ENCODE data around the gene TRPV2.

DNA sequence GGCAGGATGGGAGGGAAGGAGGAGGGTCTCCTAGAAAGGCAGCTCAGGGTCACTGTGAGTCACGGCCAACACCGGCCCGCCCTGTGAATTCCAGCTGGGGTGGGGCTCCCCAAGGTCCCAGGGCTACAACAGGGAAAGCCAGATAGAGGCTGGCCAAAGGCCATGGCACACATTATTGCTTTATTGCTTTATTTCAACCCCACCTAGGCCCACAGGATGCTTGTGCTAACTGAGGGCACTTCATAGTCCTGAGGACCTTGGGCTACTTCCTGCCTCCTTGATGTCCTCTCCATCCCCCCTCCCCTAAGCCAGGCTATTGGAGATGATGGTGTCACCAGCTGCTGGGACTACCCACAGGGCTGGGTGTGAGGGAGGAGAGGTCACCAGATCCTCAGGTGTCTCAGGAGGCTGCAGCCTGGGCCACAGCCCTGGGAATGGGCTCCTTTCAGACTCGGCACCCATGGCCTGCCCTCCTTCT lies 50.5 kb downstream of the TRPV2 start:
- TF ChIP-seq TAF15 (IDR thresholded peaks at IDR 0.05; ENCODE audit: low read depth, low read length) = no peak
- no peak for TF ChIP-seq SMC3 (conservative IDR thresholded peaks at IDR 0.05; ENCODE audit: insufficient read depth, low read depth, low read length)
